HG02678 (cell line): ENCODE results near the gene SLIT1.

Source experiments
- ATAC-seq: cut with Tn5 transposase; IDR thresholded peaks from one replicate; pipeline ENCODE4 v1.9.1; 2021; ENCODE audit warnings: mild to moderate bottlenecking, moderate library complexity; ENCODE audit not compliant: unreplicated experiment

Gene SLIT1

DNA sequence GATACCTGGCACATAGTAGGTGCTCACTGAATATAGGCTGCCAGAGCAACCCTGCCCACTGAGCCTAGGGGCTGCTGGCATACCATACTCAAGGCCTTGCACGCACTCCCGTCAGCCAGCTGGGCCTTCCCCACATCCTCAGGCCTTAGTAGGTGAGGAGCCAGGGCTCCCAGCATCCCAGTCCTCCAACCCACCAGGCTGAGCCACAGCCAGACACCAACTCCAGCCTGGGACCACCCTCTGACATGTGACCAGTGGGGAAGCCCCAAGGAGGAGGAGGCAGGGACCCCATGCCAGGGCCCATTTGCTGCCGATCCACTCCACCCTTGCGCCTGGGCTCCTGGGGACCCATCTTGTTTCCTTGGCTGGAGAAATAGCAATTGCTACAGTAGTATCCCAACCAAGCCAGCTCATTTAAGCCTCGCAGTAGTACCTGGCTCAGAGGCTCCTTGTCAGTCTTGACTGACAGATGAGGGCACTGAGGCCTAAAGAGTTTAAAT lies 11.4 kb downstream of the SLIT1 start:
- no peak for ATAC-seq

DNA sequence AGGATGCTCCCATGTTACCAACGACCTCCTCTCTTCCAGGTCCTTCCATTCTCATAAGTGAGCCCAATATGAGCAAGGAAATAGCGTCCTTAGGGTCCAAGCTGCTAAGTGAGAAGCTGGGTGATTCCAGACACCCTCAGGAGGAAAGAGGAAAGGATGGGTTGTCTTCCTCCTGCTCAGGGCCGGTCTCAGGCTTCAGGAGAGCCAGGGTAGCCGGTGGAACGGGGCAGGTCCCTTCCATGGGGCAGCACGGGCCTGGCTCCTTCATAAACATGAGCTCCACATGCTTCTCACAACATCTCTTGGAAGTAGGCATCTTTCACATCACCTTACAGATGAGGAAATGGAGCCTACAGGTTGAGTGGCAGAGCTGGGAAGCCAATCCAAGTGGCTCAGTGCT lies 12.7 kb downstream of the SLIT1 start:
- no peak for ATAC-seq

DNA sequence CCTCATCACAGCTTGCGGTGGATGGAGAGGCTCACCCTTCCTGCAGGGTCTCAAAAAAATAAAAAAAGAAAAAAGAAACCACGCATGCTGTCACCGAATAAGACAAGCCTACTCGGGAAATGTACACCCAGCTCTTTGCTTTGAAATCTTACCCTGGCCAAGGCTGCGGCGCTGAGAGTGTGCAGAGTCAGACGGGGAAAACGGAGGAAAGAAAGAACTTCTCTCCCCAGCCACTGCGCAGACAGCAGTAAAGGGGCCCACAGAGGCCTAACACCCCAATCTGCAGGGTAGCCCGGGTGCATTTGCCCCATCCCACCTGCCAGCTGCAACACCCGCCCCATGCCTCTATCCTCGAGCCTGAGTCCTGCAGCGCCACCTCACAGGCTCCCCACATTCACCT lies 14.8 kb downstream of the SLIT1 start:
- ATAC-seq: no peak

DNA sequence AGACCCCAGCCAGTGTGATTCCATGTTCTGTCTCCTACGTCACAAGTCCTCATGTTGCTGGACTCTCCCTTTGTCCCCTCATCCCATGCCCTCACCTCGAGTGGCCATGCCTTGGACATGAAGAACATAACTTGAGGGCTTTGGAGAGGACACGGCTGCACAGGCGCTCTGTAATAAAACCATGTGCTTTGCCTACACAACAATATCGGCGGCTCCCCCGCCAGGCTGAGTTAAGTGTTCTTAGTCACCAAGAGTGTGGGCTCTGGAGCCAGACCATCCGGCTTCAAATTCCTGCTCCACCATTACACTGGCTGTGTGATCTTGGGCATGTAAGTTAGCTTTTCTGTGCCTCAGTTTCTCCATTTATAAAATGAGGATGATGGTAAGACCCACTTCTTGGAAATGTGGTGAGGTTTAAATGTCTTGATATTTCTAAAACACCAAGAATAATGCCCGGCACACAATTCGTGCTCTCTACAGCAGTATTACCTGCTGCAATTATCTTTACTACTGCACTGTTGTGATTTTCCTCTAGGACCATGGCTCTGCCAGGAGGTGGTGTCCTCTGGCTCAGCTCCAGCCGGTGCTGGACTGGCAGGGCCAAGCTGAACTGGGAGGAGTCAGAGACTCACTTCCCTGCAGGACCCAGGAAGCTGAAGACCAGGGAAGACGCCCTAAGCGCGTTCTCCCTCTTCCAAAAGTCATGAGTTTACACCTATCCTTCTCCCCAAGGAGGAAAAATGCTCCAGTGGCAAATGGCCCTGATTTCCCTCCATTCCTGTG lies 15.7 kb downstream of the SLIT1 start:
- ATAC-seq: no peak

DNA sequence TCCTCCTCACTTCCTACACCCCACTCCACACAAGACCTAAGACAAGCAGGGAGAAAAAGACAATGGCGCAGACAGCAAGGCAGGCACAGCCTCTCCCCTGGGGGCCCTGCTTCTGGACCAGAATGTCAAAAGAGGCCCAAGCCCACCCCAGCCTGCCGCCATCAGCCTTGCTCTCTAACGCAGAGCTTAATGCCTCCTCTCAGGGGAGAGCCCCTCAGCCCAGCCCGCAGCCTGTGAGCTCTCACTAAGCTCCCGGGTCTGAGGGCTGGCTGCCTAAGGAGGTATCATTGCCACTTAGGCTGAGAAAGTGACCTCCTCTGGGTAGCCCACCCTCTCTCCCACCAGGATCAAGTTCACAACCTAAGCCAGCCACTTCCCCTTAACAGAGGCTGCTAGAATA lies 16.7 kb downstream of the SLIT1 start:
- ATAC-seq: no peak

DNA sequence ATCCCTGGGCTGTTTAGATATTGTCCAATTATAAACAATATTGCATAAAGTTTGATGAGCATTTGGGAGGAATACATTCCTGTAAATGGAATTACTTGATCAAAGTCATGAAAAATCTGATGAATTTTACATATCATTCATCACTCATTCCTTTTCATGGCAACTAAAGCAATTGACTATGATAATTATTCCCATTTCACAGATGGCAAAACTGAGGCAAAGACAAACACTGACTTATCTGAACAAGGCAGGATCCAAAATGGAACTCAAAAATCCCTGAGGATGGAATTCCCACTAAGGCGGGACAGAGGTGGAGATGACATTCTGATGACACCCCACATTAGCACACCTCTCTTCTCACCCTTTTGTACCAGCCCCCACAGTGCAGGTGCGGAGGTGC lies 17.1 kb downstream of the SLIT1 start:
- ATAC-seq: no peak

DNA sequence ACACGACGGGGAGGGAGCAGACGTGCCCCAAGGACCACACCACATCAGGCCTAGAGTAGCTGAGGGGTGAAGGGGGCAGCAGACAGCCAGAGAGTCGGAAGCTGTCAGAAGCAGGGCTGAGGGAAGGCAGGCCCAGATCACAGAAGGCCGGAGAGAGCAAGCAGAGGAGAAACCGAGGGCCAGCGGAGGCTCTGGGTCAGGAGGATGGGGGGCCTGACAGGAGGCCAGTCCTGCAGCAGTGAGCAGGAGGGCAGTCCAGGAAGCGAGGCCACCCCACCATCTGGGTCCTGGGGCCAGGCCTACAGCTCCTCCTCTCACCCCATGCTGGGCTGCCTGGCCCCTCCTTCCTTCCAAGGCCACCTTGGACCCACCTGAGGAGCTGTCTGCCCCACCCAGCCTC lies 20.3 kb downstream of the SLIT1 start:
- no peak for ATAC-seq

DNA sequence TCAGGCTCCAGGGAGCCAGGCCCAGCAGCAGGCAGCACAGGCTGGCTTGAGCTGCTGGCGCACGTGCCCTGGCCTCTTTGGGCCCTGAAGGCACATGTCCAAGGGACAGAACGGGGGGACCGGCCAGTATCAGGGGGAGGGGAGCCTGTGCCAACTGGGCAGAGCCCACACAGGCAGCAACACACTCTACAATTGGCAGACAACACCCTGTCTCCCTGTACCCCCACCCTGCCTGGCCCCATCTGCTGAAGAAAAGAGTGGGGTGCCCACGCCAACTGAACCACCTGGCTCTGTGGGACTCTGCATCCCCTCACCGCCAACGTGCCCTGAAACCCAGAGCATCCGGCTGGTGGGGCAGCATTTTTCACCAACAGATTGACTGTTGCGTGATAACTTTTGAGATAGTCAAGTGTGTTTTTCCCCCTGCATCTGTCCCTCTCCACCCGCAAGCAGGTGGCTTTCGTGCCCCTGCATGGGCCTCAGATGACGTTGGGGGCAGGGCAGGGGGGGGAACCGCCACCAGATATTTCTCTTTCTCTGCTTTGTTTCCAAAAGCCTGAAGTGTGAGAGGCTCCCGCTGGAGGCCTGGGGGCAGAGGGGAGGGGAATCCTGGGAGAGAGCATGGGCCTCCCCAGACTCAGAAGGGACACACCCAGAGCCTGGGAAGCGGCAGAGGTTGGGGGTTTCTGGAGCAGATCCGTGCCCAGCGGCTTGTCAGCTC lies 21.8 kb downstream of the SLIT1 start:
- no peak for ATAC-seq

DNA sequence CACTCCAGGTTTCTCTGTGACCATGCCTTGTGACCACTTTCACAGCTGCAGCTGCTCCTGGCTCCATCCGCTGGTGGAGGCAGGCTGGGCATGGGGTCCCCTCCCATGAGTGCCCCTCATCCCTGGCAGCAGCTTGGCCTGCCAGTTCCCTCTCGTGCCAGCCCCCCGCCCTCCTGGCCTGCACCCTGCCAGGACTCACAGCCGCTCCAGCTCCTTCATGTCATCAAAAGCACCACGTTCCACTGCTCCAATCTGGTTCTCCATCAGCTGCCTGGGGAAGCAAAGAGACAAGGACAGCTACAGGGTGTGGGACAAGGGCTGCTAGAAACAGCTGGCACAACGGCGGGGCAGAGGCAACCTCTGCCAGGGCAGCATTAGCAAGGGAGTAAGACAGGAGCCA lies 22.6 kb downstream of the SLIT1 start:
- no peak for ATAC-seq

DNA sequence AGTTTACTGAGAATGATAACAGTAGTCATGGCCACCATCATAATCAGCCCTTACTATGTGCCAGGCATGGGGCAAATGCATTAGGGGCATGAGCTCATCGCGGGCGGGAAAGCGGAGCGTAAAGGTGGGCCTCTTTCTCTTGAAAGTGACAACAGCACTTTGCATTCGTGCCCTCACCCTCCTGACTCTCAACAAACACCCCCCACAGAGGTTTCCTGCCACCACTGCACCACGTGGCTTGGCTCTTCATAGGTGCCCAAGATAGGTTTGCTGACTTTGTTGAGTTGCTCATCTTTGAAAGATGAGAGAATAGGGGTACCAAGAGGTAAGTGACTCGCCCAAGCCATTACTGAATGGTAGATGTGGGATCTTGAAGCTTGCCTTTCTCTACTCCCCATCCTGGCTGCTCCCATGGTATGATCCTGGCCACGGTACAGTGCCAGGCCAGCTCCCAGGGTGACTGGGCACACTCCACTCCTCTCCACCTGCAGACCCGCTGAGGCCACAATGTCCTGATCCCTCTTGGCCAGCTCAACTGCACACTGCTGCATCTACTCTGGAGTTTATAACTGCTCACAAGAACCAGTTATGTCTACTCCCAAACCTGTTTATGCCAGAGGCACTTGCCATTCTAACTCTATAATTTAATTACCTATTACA lies 26.0 kb downstream of the SLIT1 start:
- ATAC-seq: no peak

DNA sequence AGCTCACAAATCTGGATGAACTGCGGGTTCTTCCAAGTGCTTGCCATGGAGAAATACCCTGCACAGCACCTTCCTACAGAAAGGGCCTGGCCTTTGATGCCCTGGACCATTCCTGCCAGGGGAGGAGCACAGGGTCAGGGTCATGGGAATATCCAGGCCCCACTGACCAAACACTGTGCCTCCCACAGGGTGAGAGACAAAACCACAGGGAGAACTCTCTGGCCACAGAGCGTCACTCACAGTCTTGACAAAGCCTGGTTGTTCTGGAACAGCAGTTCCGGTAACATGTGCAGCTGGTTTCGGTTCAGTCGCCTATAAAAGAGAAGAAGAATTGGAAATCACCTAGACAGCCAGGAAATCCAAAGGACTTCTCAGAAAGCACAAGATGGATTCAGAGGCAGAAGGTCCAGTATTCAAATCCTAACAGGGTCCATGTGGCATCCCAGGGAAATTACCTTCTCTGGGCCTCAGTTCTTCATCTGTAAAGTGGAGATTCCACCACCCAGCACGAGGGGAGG lies 28.1 kb downstream of the SLIT1 start:
- ATAC-seq: no peak

DNA sequence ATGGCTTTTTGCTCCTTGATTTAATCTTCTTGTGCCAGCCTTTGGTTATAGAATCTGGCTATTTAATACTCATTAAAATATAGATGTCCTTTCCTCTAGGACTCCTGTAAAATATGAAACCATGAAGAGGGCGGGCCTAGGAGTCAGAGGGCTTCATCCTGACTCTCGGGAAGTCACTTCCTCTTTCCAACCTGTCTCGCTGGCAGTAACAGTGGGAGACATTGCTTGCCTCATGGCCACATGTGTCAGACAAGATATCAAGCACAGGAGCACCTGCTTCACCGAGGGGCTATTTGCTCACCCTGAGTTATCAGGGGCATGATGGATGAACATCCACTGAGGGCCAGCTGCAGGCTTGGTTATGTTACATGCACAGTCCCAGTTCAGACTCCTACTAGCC lies 31.0 kb downstream of the SLIT1 start:
- ATAC-seq: no peak

DNA sequence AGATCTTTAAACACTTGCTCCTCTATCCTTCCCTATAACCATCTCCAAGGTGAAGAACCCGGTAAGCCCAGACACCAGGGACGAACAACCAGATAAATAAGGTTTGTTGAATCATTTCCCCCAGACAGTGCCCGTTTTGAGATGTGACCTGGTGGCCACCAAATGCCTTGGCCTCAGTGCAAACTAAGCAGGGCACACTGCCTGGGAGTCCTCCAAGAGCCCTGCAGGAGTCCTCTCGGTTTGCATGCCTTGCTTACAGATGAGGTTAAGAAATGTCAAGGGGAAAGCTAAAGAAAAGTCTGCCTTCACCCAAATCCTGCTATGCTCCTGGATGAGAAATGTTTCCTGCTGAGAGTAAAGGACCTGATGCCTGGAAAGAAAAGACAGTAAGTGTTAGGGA lies 31.6 kb downstream of the SLIT1 start:
- ATAC-seq: no peak

DNA sequence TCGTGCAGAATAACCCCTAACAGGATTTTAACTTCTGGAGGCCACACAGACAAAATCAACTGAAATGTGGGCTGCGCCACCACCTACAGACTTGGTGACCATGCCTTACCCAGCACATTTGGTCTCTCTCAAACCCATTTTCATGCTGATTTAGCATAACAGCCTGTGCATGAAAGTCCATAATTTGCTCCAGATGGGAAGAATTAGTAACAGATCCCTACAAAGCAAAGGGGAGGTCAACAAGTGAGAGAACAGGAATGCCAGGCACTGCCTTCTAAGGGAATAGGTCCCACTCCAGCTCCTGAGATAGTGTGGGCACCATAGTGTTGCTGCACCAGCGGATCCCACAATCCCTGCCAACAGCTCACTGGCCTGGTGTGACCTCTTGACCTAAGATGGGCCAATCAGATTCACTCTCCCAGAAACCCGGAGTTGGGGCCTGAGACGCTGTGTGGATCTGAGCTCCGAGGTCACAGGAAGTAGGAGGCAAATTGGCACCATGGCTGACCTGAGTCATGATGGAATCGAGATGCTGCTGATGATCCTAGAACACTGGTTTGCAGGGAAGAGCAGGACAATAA lies 32.4 kb downstream of the SLIT1 start:
- ATAC-seq: no peak

DNA sequence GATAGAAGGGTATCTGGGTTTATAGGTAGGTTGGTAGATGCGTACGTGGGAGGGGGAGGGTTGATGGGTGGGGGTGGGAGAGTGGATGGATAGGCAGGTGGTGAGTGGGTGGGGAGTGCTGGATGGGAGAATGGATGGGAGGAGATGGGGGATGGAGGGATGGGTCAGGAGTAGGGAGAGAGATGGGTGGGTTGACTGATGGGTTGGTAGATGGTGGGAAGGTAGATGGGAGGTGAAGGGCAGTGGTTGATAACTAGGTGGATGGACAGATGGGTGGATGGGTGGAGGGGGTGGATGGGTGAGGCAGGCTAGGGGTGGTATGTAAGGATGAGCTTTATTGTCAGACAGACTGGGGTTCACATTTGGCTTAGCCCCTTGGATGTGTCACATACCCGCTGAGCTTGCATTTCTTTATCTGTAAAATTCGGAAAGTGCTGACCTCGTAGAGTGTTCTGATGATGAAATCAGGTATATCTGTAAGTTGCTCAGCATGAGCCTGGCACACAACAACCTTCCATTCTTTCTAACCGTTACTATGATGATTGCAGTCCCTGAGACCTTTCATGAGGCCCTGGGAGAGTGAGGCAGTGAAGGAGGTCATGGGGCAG lies 34.3 kb downstream of the SLIT1 start:
- no peak for ATAC-seq

DNA sequence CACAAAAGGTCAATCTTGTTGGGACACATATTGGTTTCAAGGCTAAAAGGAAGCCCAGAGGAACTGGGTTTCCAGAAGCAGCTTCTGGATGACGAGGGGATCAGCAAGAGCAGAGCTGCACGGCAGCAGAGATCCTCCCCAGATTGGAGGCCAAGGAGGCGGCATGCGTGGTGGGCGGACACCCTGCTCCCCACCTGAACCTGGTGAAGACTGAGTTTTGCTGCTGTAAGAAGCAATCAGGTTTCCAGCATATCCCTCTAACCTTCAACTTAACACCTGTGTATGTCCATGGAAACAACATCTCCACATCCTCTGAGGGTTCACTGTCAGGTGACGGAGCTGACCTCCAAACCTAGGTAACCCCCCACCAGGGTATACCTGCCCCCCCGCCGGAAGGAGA lies 35.1 kb downstream of the SLIT1 start:
- no peak for ATAC-seq

DNA sequence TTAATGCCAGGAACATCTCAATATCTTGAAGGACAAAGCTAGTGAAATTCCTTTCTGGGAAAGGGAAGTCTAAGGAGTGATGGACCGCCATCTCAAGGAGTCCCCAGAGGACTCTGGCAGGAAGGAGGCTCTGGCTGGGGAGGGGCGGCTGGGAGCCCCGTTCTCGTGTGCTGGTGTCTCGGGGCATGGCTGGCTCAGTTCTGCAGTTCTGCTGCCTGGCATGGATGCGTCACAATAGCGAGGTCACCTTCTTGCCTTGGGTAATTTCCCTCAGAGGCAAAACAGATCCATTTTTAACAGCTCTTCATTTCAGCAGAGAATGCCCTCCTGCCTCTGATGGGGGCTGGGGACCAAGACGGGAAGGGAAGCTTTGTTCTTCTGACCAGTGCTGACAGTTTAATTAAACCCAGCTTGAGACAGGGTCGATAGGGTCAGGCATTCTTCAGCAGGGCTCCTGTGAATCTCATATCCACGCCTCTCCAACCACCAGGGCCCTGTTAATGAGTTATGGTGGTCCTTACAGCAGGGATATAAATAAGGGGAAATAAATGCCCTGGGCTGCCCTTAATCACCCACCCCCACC lies 35.7 kb downstream of the SLIT1 start:
- ATAC-seq: no peak

DNA sequence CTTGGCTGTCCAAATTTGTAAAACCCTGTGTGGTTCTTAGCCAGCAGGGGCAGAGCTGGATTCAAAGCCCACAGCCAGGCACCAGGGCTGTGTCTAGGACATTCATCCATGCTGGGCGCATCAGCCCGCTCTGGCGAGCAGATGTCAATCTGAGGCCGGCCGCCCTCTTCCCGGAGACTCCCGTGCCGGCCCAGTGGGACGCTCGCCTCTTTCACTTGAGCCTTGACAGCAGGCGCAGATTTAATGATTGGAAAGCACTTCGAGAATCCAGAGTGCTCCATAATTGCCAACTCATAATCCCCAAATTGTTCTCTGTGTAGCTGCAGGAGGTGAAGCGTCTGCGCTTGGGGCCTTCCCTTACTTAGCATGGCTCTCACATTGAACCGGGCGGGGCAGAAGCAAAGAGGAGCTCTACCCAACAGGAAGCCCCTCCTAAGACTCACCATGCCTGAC lies 36.7 kb downstream of the SLIT1 start:
- ATAC-seq: no peak

DNA sequence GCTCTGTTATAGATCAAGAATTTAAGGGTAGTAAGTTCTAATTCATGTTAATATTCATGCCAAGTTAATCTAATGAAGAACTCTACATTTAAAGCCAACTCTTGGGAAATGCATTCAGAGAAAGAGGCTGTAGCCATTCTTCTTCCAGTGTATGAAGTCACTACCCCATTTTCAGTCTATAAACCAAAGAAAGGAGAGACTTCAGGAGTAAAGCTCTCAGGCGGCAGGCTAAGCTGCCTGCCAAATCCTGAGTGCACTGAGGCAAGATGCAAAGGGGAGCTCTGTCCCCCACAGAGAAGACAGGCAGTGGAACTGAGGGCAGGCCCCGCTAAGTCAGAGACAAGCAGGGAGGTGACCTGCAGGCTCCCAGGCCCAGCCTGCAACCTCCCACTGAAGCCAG lies 41.5 kb downstream of the SLIT1 start:
- ATAC-seq: no peak

DNA sequence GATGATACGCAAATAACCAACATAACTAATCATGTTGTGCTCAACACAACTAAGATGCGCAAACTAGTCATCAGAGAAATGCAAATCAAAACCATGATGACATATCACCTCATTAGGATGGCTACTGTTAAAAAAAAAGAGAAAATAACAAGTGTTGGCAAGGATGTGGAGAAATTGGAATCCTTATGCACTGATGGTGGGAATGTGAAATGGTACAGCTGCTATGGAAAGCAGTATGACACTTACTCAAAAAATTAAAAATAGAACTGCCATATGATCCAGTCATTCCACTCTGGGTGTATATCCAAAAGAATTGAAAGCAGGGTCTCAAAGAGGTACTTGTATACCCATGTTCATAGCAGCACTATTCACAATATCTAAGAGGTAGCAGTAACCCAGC lies 42.9 kb downstream of the SLIT1 start:
- ATAC-seq: no peak
